Kidney (tissue), 14 donors: ENCODE data around the gene ABHD16A. TPM values are rescaled to one million over a fixed set of nuclear protein-coding genes. Genes with fewer than 3 reads are reported as not detected.

Experiments used
- DNase-seq, 5 donors: peaks; one replicate each; pipeline ENCODE4 v3.0.0-alpha.2; 2013 to 2020
- FAIRE-seq: peaks from 2 replicates; lab custom pipeline; 2012; peaks lifted over from hg19 to GRCh38; lab: Jason Lieb, UNC
- H3K27ac ChIP-seq, 2 donors: one replicate each; pipeline ENCODE4 v1.7.0; 2013; ENCODE audit warnings: low read depth in 2 of 2, low read length in 2 of 2, inconsistent platforms in 1 of 2
- H3K27me3 ChIP-seq: one replicate; pipeline ENCODE4 v1.7.1; 2013; ENCODE audit warnings: low read length, inconsistent platforms; ENCODE audit not compliant: control insufficient read depth, insufficient read depth
- H3K36me3 ChIP-seq, 3 donors: one replicate each; pipeline versions ENCODE4 v1.7.0 to v1.7.1; 2013; ENCODE audit warnings: low read length in 3 of 3, control low read depth in 1 of 3, inconsistent platforms in 1 of 3; ENCODE audit not compliant: insufficient read depth in 3 of 3, control insufficient read depth in 2 of 3
- H3K4me1 ChIP-seq, 3 donors: one replicate each; pipeline versions ENCODE4 v1.7.0 to v1.7.1; 2013; ENCODE audit warnings: low read length in 3 of 3, inconsistent platforms in 1 of 3, low read depth in 1 of 3; ENCODE audit not compliant: control insufficient read depth in 2 of 3, insufficient read depth in 2 of 3
- H3K4me3 ChIP-seq, 3 donors: one replicate each; pipeline versions ENCODE4 v1.7.0 to v1.8.1; 2013; ENCODE audit warnings: low read length in 3 of 3, control low read depth in 1 of 3, inconsistent platforms in 1 of 3
- H3K9ac ChIP-seq, 3 donors: one replicate each; pipeline versions ENCODE4 v1.7.0 to v1.7.1; 2013; ENCODE audit warnings: low read length in 3 of 3, control low read depth in 1 of 3, inconsistent platforms in 1 of 3
- H3K9me3 ChIP-seq, 3 donors: one replicate each; pipeline versions ENCODE4 v1.7.0 to v1.7.1; 2013; ENCODE audit warnings: low read length in 3 of 3, control low read depth in 1 of 3, inconsistent platforms in 1 of 3; ENCODE audit not compliant: control insufficient read depth in 2 of 3, insufficient read depth in 1 of 3
- intact Hi-C: fragments of 100-400 bp; cut with DNase I; formaldehyde crosslinking; loops from one replicate; pipeline ENCODE4 v1.11.1; 2022
- polyA plus RNA-seq: library from polyadenylated mRNA; stranded (reverse); fragments of 350-450 nt; fragmentation: Illumina TruSeq; extraction: RNeasy Lipid Tissue Mini Kit (QIAGEN cat#74804); gene quantifications from one replicate; pipeline ENCODE4 v1.2.3, GENCODE V29; 2014; ENCODE audit warnings: low read depth, low replicate concordance; ENCODE audit not compliant: insufficient read depth
- total RNA-seq: library from RNA; stranded (reverse); fragmentation: NEBNext Ultra II Directional; extraction: Animal tissue kit (Norgen Biotek cat#: 25700); gene quantifications from one replicate; pipeline ENCODE4 v1.2.1, GENCODE V29; 2021
- TF ChIP-seq, protein P1 (sequence below): IDR thresholded peaks from 3 replicates; pipeline ENCODE4 v1.5.1; 2012; ENCODE audit warnings: mild to moderate bottlenecking, moderate library complexity, borderline replicate concordance; ENCODE audit not compliant: insufficient read depth; ENCODE audit errors: extremely low read depth
- donor health status: control.
- donor health status: control.
- donor health status: control.
- donor health status: control.
- donor health status: control.
- donor health status: DM: yes; HTN: yes; CAD: no.
- donor health status: Normal renal cell carcinoma (clear cell type).

ABHD16A gene
- total and polyA plus RNA-seq, 2 donors from 2014 or later, result 48.7 to 50.2 TPM

DNA sequence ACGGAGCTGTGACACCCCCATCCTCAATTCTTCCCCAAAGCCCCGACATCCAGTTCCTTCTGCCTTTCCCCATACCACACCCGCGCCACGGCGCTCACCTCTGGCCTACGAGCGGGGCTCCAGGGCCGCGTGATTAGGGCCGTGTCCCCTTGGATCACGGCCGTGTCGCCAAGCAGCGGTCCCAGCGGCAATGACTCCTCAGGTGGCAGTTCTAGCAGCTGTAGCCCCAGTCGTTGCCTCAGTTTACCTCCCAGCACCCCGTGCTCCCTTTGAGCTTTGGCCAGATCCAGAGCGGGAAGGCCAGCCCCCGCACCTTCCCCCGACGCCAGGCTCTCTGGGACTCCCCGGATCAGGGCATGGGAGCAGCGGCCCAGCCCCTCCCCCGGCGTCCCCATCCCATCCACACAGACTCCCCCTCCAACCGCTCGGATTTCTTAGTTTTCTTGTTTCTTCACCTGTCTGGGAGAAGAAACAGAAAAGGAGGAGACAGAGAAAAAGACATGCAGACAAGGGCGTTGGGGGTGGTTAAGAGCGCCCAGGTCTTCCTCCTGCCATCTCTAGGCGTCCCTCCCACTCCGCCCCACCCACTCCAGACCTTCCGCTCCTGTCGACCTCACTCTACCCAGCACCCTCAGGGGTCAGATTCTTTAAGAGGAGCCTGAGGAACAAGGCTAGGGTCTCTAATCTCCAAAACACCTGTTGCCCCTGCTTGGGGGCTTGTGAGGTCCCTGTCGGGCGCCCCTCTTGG, 25.8 kb upstream of the ABHD16A start, which contains the start of gene DDAH2:
Gene DDAH2 (minus strand): TSS at position 533 of the 748 bp plus-strand sequence. CDS start 138 bp downstream, at position 395.
- Histone ChIP-seq H3K27me3 (no peaks in the 10 kb centered on the region), H3K36me3 (peaks cover 7 to 52% (median 26%) of the 10 kb centered on the region in 3 donors), H3K4me1 (peaks cover 0 to 12% (median 0%) of the 10 kb centered on the region in 3 donors), H3K9ac (peak within 1 kb of the TSS; percentile 67 to 98 (median 92)), H3K9me3 (no peaks in the 10 kb centered on the region), H3K4me3 (peak within 1 kb of the TSS; percentile 94 to 98 (median 95)), H3K27ac (peak within 1 kb of the TSS; percentile 99)
- TF ChIP-seq, protein P1, sequence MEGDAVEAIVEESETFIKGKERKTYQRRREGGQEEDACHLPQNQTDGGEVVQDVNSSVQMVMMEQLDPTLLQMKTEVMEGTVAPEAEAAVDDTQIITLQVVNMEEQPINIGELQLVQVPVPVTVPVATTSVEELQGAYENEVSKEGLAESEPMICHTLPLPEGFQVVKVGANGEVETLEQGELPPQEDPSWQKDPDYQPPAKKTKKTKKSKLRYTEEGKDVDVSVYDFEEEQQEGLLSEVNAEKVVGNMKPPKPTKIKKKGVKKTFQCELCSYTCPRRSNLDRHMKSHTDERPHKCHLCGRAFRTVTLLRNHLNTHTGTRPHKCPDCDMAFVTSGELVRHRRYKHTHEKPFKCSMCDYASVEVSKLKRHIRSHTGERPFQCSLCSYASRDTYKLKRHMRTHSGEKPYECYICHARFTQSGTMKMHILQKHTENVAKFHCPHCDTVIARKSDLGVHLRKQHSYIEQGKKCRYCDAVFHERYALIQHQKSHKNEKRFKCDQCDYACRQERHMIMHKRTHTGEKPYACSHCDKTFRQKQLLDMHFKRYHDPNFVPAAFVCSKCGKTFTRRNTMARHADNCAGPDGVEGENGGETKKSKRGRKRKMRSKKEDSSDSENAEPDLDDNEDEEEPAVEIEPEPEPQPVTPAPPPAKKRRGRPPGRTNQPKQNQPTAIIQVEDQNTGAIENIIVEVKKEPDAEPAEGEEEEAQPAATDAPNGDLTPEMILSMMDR, result no peak
- intact Hi-C loops, result no loop called here
- DNase-seq, result peak in 3 of 5 donors; percentile 25 to 81 (median 79)
- FAIRE-seq, result no peak

DNA sequence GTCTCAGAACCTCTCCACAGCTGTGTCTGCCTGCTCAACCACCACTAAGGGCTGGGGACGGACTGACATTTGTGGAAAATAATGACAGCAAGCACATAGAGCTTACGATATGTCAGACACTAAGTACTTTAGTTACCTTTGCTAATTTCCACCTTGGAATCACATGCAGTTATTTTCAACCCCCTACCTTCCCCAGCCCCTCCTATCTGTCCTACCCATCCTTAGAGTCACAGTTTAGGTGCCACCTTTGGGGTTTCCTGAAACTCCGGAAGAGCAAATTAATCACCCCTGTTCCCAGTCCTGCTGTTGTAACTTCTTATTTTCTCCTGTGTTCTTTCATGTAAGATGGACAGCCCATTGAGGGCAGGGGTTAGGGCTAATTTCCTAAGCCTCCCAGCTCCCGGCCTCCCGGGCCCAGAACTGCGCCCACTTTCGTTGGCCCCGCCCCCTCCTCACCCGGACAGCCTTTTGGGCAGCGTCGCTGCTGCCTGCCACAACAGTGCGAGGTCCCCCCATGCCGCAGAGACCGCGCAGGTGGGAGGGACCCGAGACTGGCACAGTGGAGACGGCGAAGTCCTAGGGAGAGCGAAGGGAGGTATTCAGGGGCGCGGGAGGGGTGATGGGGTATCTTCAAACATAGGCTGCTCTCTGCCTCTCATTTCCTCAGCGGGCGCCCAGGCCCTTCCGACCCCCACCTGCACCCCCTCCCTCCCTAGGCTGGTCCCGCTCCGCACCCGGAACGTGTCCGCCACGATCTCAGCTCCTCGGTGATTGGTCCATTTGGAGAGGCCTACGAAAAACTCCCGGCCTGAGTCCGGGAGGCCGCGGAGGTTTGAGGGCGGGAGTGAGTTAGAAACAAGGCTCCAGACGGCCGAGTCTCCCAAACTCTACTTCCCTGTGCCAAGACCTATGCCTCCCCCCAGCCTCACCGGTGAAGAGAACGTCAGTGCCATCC, 24.9 kb upstream of the ABHD16A start:
- TF ChIP-seq, protein P1, result no peak
- H3K9ac ChIP-seq, result peak overlapping the region in 2 of 3 donors; percentile 49 to 92
- H3K9me3 ChIP-seq, result no peaks in the 10 kb centered on the region
- H3K4me3 ChIP-seq, result peak overlapping the region; percentile 94 to 98 (median 95)
- H3K27me3 ChIP-seq, result no peaks in the 10 kb centered on the region
- H3K27ac ChIP-seq, result peak overlapping the region; percentile 99
- peaks cover 7 to 42% (median 24%) of the 10 kb centered on the region in 3 donors for H3K36me3 ChIP-seq
- peaks cover 0 to 12% (median 0%) of the 10 kb centered on the region in 3 donors for H3K4me1 ChIP-seq
- peak in 2 of 5 donors; percentile 67 to 81 for DNase-seq
- intact Hi-C loops, result no loop called here
- FAIRE-seq, result no peak

DNA sequence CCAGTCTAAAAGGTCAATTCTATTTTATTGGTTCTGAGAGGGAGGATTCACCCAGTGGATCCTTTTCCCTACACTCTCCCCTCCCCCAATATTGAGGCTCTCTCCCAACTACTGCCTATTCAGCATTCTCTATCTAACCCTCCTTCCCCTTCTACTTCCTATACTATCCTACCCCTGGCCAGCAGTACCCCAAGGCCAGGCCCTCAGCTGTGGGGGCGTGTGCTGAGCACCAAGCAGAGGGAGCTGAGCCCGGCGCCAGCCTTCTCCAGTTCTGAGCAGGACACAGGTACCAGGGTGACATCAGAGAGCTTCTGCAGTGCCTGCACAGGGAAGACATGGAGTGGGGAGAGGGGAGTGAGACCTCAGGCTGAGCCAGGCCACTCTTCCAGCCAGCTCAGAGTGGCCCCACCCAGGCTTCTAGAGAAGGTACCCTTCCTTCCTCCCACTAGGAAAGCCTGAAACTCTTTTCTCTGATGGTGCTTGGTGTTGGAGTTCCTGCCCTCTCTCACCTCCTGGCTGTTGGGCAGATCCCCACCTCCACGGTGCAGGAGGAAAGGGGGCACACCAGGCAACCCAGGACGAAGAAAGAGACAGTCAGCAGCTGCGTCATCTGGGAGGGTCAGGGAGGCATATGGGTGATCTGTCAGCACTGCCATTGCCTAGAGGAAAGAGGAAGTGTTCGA, 24.1 kb upstream of the ABHD16A start:
- TF ChIP-seq, protein P1, result no peak
- FAIRE-seq (no peak), DNase-seq (peak in 1 of 5 donors; percentile 65)
- Histone ChIP-seq H3K27ac (peak overlapping the region in 1 of 2 donors; percentile 5), H3K4me3 (no peak overlapping the region), H3K4me1 (peaks cover 0 to 12% (median 0%) of the 10 kb centered on the region in 3 donors), H3K27me3 (no peaks in the 10 kb centered on the region), H3K9me3 (no peaks in the 10 kb centered on the region), H3K9ac (no peak overlapping the region), H3K36me3 (peaks cover 7 to 37% (median 20%) of the 10 kb centered on the region in 3 donors)
- intact Hi-C loops, result no loop called here
